GM12891 (cell line): ENCODE measurements around the gene PIWIL1.

Source experiments
- DNase-seq: peaks from one replicate; pipeline ENCODE4 v3.0.0; 2011; ENCODE audit warnings: low spot score; ENCODE audit not compliant: insufficient read length
- FAIRE-seq: peaks from 2 replicates; lab custom pipeline; 2011; peaks lifted over from hg19 to GRCh38; lab: Jason Lieb, UNC
- PAX5 ChIP-seq: IDR thresholded peaks from 2 replicates; pipeline ENCODE4 v1.6.1; 2011; ENCODE audit warnings: low read length, moderate library complexity, mild to moderate bottlenecking; ENCODE audit not compliant: insufficient read depth, severe bottlenecking
- POLR2A ChIP-seq: IDR thresholded peaks from 2 replicates; pipeline ENCODE4 v1.6.1; 2011; ENCODE audit warnings: low read depth, low read length, control low read depth
- POLR2AphosphoS5 ChIP-seq: IDR thresholded peaks from 2 replicates; pipeline ENCODE4 v1.6.1; 2011; ENCODE audit warnings: low read depth, low read length, control low read depth
- POU2F2 ChIP-seq: IDR thresholded peaks from 2 replicates; pipeline ENCODE4 v1.6.1; 2011; ENCODE audit warnings: low read depth, mild to moderate bottlenecking, control low read depth, low read length, moderate library complexity
- SPI1 ChIP-seq: IDR thresholded peaks from 2 replicates; pipeline ENCODE4 v1.6.1; 2011; ENCODE audit warnings: low read depth, low read length, control low read depth
- TAF1 ChIP-seq: IDR thresholded peaks from 2 replicates; pipeline ENCODE4 v1.6.1; 2011; ENCODE audit warnings: low read depth, low read length, control low read depth

Gene PIWIL1

GRCh38 chr12:130394906-130395305, 57.2 kb downstream of the PIWIL1 start:
- no peak for DNase-seq
- no peak for FAIRE-seq
- TF ChIP-seq SPI1 (no peak), TAF1 (no peak), POLR2AphosphoS5 (no peak), POLR2A (no peak), POU2F2 (no peak), PAX5 (no peak)

- FAIRE-seq, result no peak
- DNase-seq, result no peak
- TF ChIP-seq POLR2AphosphoS5 (no peak), SPI1 (no peak), POU2F2 (no peak)
These were observed 59.0 kb downstream of the PIWIL1 start for GRCh38 chr12:130396667-130397066.

- FAIRE-seq, result no peak
These were observed 60.6 kb downstream of the PIWIL1 start for GRCh38 chr12:130398100-130398848.

GRCh38 chr12:130401703-130402102, 64.0 kb downstream of the PIWIL1 start:
- no peak for DNase-seq
- FAIRE-seq, result no peak
- TF ChIP-seq TAF1, result no peak
- TF ChIP-seq PAX5, result no peak
- TF ChIP-seq POU2F2, result no peak
- no peak for TF ChIP-seq POLR2A
- no peak for TF ChIP-seq POLR2AphosphoS5
- TF ChIP-seq SPI1, result no peak

More at GRCh38 chr12:130398100-130398848, 60.6 kb downstream of the PIWIL1 start:
- TF ChIP-seq PAX5, result no peak
- TF ChIP-seq SPI1, result no peak
- no peak for TF ChIP-seq POU2F2
- TF ChIP-seq POLR2A, result no peak
- TF ChIP-seq POLR2AphosphoS5, result no peak
- TF ChIP-seq TAF1, result no peak
- no peak for DNase-seq

- FAIRE-seq, result no peak
- DNase-seq, result no peak
These were observed 67.6 kb downstream of the PIWIL1 start for GRCh38 chr12:130405332-130405731.

GRCh38 chr12:130412384-130412783, 74.7 kb downstream of the PIWIL1 start:
- FAIRE-seq, result no peak
- TF ChIP-seq TAF1 (no peak), POLR2A (no peak), PAX5 (no peak), SPI1 (no peak), POLR2AphosphoS5 (no peak), POU2F2 (no peak)
- no peak for DNase-seq

More at GRCh38 chr12:130405332-130405731, 67.6 kb downstream of the PIWIL1 start:
- TF ChIP-seq TAF1 (no peak), POLR2A (no peak), POLR2AphosphoS5 (no peak), SPI1 (no peak), POU2F2 (no peak), PAX5 (no peak)

GRCh38 chr12:130413909-130414308, 76.2 kb downstream of the PIWIL1 start:
- DNase-seq, result no peak
- FAIRE-seq, result no peak
- TF ChIP-seq POU2F2, result no peak
- no peak for TF ChIP-seq POLR2AphosphoS5
- TF ChIP-seq TAF1, result no peak
- no peak for TF ChIP-seq PAX5
- no peak for TF ChIP-seq POLR2A
- TF ChIP-seq SPI1, result no peak

GRCh38 chr12:130414381-130414780, 76.7 kb downstream of the PIWIL1 start:
- TF ChIP-seq SPI1, result no peak
- TF ChIP-seq TAF1, result no peak
- TF ChIP-seq POLR2A, result no peak
- TF ChIP-seq POU2F2, result no peak
- no peak for FAIRE-seq
- no peak for DNase-seq

- DNase-seq (no peak), FAIRE-seq (no peak)
- TF ChIP-seq POLR2A, result no peak
- TF ChIP-seq POU2F2, result no peak
- no peak for TF ChIP-seq PAX5
- TF ChIP-seq TAF1, result no peak
These were observed 80.6 kb downstream of the PIWIL1 start for GRCh38 chr12:130418251-130418650.

- FAIRE-seq, result no peak
- TF ChIP-seq POLR2AphosphoS5 (no peak), SPI1 (no peak), PAX5 (no peak), POU2F2 (no peak), TAF1 (no peak), POLR2A (no peak)
- no peak for DNase-seq
These were observed 81.4 kb downstream of the PIWIL1 start for GRCh38 chr12:130419116-130419515.

GRCh38 chr12:130420071-130420470, 82.4 kb downstream of the PIWIL1 start:
- DNase-seq (no peak), FAIRE-seq (no peak)
- TF ChIP-seq PAX5 (no peak), POU2F2 (no peak)
